ENCODE data around the gene STAC.

Gene STAC

DNA sequence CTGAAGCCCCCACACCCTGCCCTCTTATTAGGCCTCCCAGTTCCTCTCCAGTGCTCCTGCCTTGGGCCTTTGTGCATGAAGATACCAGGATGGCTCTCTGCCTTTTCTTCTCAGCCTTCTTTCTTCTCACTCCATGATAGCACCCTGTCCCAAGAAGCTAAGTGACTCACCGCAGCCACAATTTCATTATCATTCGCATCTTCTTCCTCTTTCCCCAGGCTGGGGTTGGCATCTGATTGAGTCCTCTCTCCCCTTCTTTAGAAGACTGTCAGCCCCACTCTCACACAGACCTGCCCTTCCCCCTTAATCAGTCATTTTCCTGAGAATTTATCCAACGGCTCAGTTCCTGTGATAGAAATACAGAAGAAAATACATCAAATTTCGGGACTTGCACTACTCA lies 102.0 kb downstream of the STAC start:
- DNase-seq = no peak
- Histone ChIP-seq H3K27ac (no peak overlapping the region), H3K27me3 (no peaks in the 10 kb centered on the region), H3K9me3 (no peaks in the 10 kb centered on the region), H3K36me3 (peaks cover 4 to 16% (median 10%) of the 10 kb centered on the region in 3 donors), H3K4me1 (peaks cover 0 to 7% (median 0%) of the 10 kb centered on the region in 4 donors), H3K4me3 (no peak overlapping the region)
- intact Hi-C loops (cut with DNase I; ENCODE audit: low total_unique reads) = no loop called here
- TF ChIP-seq, protein P1, sequence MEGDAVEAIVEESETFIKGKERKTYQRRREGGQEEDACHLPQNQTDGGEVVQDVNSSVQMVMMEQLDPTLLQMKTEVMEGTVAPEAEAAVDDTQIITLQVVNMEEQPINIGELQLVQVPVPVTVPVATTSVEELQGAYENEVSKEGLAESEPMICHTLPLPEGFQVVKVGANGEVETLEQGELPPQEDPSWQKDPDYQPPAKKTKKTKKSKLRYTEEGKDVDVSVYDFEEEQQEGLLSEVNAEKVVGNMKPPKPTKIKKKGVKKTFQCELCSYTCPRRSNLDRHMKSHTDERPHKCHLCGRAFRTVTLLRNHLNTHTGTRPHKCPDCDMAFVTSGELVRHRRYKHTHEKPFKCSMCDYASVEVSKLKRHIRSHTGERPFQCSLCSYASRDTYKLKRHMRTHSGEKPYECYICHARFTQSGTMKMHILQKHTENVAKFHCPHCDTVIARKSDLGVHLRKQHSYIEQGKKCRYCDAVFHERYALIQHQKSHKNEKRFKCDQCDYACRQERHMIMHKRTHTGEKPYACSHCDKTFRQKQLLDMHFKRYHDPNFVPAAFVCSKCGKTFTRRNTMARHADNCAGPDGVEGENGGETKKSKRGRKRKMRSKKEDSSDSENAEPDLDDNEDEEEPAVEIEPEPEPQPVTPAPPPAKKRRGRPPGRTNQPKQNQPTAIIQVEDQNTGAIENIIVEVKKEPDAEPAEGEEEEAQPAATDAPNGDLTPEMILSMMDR (IDR thresholded peaks at IDR 0.05) = no peak

DNA sequence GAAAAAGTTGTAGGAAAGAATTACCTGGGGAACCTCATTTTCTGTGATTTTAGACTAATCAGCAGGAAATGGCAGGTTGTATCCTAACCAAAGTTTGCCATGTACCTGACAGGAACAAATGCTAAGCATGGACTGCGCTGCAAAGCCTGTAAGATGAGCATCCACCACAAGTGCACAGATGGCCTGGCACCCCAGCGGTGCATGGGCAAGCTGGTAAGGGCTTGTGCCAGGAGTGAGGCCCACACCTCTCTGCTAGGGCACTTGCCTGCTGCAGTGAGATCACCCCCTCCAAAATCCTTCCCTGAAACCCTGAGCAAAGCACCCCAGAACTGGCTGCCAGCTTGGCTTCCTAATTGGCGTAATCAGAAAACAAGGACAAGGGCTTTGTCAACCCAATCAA lies 102.6 kb downstream of the STAC start:
- Histone ChIP-seq H3K27me3 (no peaks in the 10 kb centered on the region), H3K27ac (no peak overlapping the region), H3K9me3 (no peaks in the 10 kb centered on the region), H3K4me3 (no peak overlapping the region), H3K36me3 (peaks cover 4 to 16% (median 11%) of the 10 kb centered on the region in 3 donors), H3K4me1 (peaks cover 0 to 7% (median 0%) of the 10 kb centered on the region in 4 donors)
- intact Hi-C loops (cut with DNase I; ENCODE audit: low total_unique reads) = no loop called here
- no peak for DNase-seq
- TF ChIP-seq, protein P1 (IDR thresholded peaks at IDR 0.05) = no peak

DNA sequence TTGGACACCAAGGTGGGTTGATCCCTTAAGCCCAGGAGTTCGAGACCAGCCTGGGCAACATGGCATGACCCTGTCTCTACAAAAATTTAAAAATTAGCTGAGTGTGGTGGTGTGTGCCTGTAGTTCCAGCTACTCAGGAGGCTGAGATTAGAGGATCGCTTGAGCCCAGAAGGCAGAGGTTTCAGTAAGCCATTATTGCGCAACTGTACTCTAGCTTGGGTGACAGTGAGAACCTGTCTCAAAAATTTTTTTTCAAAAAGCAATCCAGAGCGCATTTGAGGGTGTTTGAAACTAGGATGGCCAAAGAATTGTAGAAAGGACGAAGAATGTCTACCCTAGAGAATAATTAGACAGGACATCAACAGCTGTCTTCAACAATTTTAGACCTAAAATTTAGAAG lies 103.4 kb downstream of the STAC start:
- peaks cover 0 to 7% (median 0%) of the 10 kb centered on the region in 4 donors for H3K4me1 ChIP-seq
- intact Hi-C loops (cut with DNase I; ENCODE audit: low total_unique reads) = no loop called here
- no peak for DNase-seq
- H3K27ac ChIP-seq = no peak overlapping the region
- H3K36me3 ChIP-seq = peaks cover 1 to 16% (median 16%) of the 10 kb centered on the region in 3 donors
- H3K9me3 ChIP-seq = no peaks in the 10 kb centered on the region
- H3K27me3 ChIP-seq = no peaks in the 10 kb centered on the region
- TF ChIP-seq, protein P1 (IDR thresholded peaks at IDR 0.05) = no peak
- H3K4me3 ChIP-seq = no peak overlapping the region

DNA sequence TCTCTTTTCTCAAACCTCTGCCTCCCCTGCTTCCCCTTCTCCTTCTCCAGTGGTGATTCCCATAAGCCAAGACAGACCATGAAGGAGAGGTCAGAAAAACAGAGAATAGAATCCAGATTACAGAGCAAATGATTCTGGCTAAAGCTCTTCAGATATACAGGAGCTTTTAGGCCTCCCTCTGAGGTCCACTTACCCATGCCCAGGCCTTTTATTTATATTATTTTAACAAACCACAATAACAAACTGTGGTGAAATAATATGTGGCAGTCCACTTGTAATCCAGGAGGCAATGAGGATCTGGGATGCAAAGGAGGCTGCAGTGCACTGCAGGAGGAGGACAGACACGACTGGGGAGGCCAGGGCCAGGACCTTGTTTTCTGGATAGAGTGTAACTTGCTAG lies 104.1 kb downstream of the STAC start:
- no peak for DNase-seq
- Histone ChIP-seq H3K4me1 (peaks cover 0 to 7% (median 0%) of the 10 kb centered on the region in 4 donors), H3K27me3 (no peaks in the 10 kb centered on the region), H3K36me3 (peaks cover 0 to 16% (median 16%) of the 10 kb centered on the region in 3 donors), H3K4me3 (no peak overlapping the region), H3K9me3 (no peaks in the 10 kb centered on the region), H3K27ac (no peak overlapping the region)
- TF ChIP-seq, protein P1 (IDR thresholded peaks at IDR 0.05) = no peak
- intact Hi-C loops (cut with DNase I; ENCODE audit: low total_unique reads) = no loop called here

DNA sequence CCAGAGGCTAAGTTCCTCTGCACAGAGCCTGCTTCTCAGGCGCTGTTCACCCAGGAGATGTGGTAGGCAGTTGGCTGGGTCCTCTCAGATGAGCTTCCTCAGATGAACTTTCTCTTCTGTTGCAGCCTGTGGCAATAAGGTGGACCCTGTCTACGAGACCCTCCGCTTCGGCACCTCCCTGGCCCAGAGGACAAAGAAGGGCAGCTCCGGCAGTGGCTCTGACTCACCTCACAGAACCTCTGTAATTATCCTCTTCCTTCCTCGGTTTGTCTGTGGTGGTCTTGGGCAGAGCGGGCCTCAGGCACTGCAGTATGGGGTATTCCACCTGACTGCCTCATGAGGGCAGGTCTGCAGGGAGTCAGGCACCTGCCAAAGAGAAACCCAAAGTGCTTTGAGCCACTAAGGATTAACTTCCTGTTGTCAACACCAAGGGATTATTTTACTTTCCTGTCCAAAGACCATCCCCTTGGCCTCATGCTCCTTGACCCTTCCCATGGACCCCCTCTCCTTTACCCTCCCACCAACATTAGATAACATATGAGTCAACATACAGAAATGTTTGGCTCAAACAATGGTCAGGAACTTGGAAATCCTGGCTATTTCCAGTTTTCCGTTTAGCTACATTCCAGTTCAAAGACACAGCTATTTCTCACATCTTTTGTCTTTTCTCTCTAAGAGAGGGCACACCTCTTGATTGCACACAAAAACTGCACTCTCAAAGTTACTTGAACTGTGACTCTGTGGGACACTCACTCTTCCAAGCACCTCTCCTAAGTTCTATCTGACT lies 105.9 kb downstream of the STAC start:
- DNase-seq = no peak
- H3K4me1 ChIP-seq = peaks cover 0 to under 1% (median 0%) of the 10 kb centered on the region in 4 donors
- H3K4me3 ChIP-seq = no peak overlapping the region
- peaks cover 0 to 16% (median 16%) of the 10 kb centered on the region in 3 donors for H3K36me3 ChIP-seq
- H3K27ac ChIP-seq = no peak overlapping the region
- H3K9me3 ChIP-seq = no peaks in the 10 kb centered on the region
- TF ChIP-seq, protein P1 (IDR thresholded peaks at IDR 0.05) = no peak
- H3K27me3 ChIP-seq = no peaks in the 10 kb centered on the region
- intact Hi-C loops (cut with DNase I; ENCODE audit: low total_unique reads) = no loop called here
